Keratinocyte (primary cell): ENCODE results near the gene KRT4. TPM values are rescaled to one million over a fixed set of nuclear protein-coding genes. Genes with fewer than 3 reads are reported as not detected.

Source experiments
- DNase-seq: peaks from one replicate; pipeline ENCODE4 v3.0.0-alpha.2; 2011; ENCODE audit warnings: low read depth, missing footprints, low spot score
- FAIRE-seq: peaks from 2 replicates; lab custom pipeline; 2011; peaks lifted over from hg19 to GRCh38; lab: Jason Lieb, UNC
- H2AFZ ChIP-seq: 2 replicates; pipeline ENCODE4 v1.6.0; 2012; ENCODE audit warnings: low read length, control low read depth, inconsistent platforms; ENCODE audit not compliant: control insufficient read depth
- H3K27ac ChIP-seq: 2 replicates; pipeline ENCODE4 v1.5.1; 2011; ENCODE audit warnings: low read length; ENCODE audit not compliant: control insufficient read depth, insufficient read depth
- H3K27me3 ChIP-seq: 3 replicates; pipeline ENCODE4 v1.6.0; 2011; ENCODE audit warnings: low read length; ENCODE audit not compliant: control insufficient read depth, insufficient read depth; ENCODE audit errors: extremely low read depth
- H3K36me3 ChIP-seq, 2 experiments: 2 replicates in 1 of 2; 3 replicates in 1 of 2; pipeline ENCODE4 v1.5.1; 2011; ENCODE audit warnings: low read length in 2 of 2, mild to moderate bottlenecking in 1 of 2; ENCODE audit not compliant: control insufficient read depth in 2 of 2, insufficient read depth in 2 of 2; ENCODE audit errors: extremely low read depth in 1 of 2
- H3K4me1 ChIP-seq: 3 replicates; pipeline ENCODE4 v1.5.1; 2011; ENCODE audit warnings: low read length; ENCODE audit not compliant: control insufficient read depth, insufficient read depth; ENCODE audit errors: extremely low read depth
- H3K4me2 ChIP-seq: 3 replicates; pipeline ENCODE4 v1.6.0; 2011; ENCODE audit warnings: low read depth, low read length; ENCODE audit not compliant: control insufficient read depth, insufficient read depth; ENCODE audit errors: extremely low read depth
- H3K4me3 ChIP-seq, 3 experiments: fragments of 200-600 bp in 1 of 3; sonication (generic) in 1 of 3; 2 replicates in 2 of 3; 3 replicates in 1 of 3; pipeline ENCODE4 v1.5.1; 2011 to 2016; ENCODE audit warnings: low read length in 3 of 3, mild to moderate bottlenecking in 3 of 3, control low read depth in 2 of 3, inconsistent platforms in 1 of 3, low read depth in 1 of 3, mixed read lengths in 1 of 3, mixed run types in 1 of 3, moderate library complexity in 1 of 3; ENCODE audit not compliant: control insufficient read depth in 2 of 3, insufficient read depth in 2 of 3; ENCODE audit errors: extremely low read depth in 1 of 3
- H3K79me2 ChIP-seq: 2 replicates; pipeline ENCODE4 v1.6.0; 2012; ENCODE audit warnings: low read length; ENCODE audit not compliant: control insufficient read depth, insufficient read depth
- H3K9ac ChIP-seq: 3 replicates; pipeline ENCODE4 v1.6.0; 2011; ENCODE audit warnings: low read length; ENCODE audit not compliant: control insufficient read depth, insufficient read depth; ENCODE audit errors: extremely low read depth
- H3K9me1 ChIP-seq: 3 replicates; pipeline ENCODE4 v1.6.0; 2011; ENCODE audit warnings: low read length; ENCODE audit not compliant: control insufficient read depth, insufficient read depth; ENCODE audit errors: extremely low read depth
- H3K9me3 ChIP-seq: 2 replicates; pipeline ENCODE4 v1.5.1; 2012; ENCODE audit warnings: low read depth, low read length; ENCODE audit not compliant: control insufficient read depth
- H4K20me1 ChIP-seq: 3 replicates; pipeline ENCODE4 v1.6.0; 2011; ENCODE audit warnings: low read length; ENCODE audit not compliant: control insufficient read depth, insufficient read depth; ENCODE audit errors: extremely low read depth
- CTCF ChIP-seq, 3 experiments: IDR thresholded peaks in 1 of 3; conservative IDR thresholded peaks in 1 of 3; optimal IDR thresholded peaks in 1 of 3; 2 replicates in 2 of 3; 3 replicates in 1 of 3; pipeline versions ENCODE3 to v1.5.1; 2011; ENCODE audit warnings: low read length in 3 of 3, mild to moderate bottlenecking in 3 of 3, moderate library complexity in 2 of 3, control low read depth in 1 of 3, inconsistent platforms in 1 of 3; ENCODE audit not compliant: insufficient read depth in 2 of 3; ENCODE audit errors: extremely low read depth in 1 of 3
- EZH2 ChIP-seq: IDR thresholded peaks from one replicate; pipeline ENCODE4 v1.6.1; 2012; ENCODE audit warnings: inconsistent platforms, mild to moderate bottlenecking, low read length, moderate library complexity
- dilution Hi-C: fragments of 300-500 bp; cut with MboI; formaldehyde crosslinking; loops from one replicate; pipeline ENCODE4 v1.7.0; 2020; ENCODE audit warnings: low sequenced_read_pairs; ENCODE audit not compliant: extremely low pct_ligation_motif_present
- polyA plus RNA-seq, 5 experiments: library from polyadenylated mRNA; depleted of rRNA in 3 of 5; stranded (reverse) in 3 of 5; stranded (forward) in 1 of 5; unstranded in 1 of 5; fragments of >200 nt; gene quantifications; 1 replicate in 1 of 5; 2 replicates in 3 of 5; 3 replicates in 1 of 5; pipeline versions ENCODE4 v1.2.1 to v1.2.3, GENCODE V29; 2011 to 2012; ENCODE audit warnings: missing spikeins in 2 of 5, low read depth in 1 of 5, low replicate concordance in 1 of 5

The KRT4 gene
- polyA plus RNA-seq, 1 donor (not counting 4 experiments of a cell fraction or from before 2014, with no cell fraction given), result 2.0 TPM

GRCh38 chr12:52791271-52792184, 22.4 kb downstream of the KRT4 start:
- no peaks in the 10 kb centered on the region for H3K79me2 ChIP-seq
- DNase-seq, result no peak
- TF ChIP-seq EZH2 (no peak), CTCF (optimal IDR thresholded peaks at IDR 0.05 in 1 of 3, IDR thresholded peaks at IDR 0.05 in 1 of 3, conservative IDR thresholded peaks at IDR 0.05 in 1 of 3; ENCODE audit: extremely low read depth in 1 of 3, insufficient read depth in 2 of 3, low read length in 3 of 3) (no peak)

GRCh38 chr12:52790427-52791270, 23.3 kb downstream of the KRT4 start:
- Histone ChIP-seq H3K27me3 (peaks cover 61% of the 10 kb centered on the region), H3K79me2 (no peaks in the 10 kb centered on the region), H3K9me3 (no peaks in the 10 kb centered on the region), H3K4me2 (peak overlapping the region; percentile 40), H3K9ac (no peak overlapping the region), H3K27ac (no peak overlapping the region), H3K4me3 (no peak overlapping the region), H3K9me1 (no peaks in the 10 kb centered on the region), H4K20me1 (no peaks in the 10 kb centered on the region), H3K4me1 (peaks cover 12% of the 10 kb centered on the region), H3K36me3 (no peaks in the 10 kb centered on the region), H2AFZ (no peak overlapping the region)
- dilution Hi-C loops, result no loop called here
- DNase-seq (no peak), FAIRE-seq (no peak)
- no peak for TF ChIP-seq EZH2
- TF ChIP-seq CTCF (optimal IDR thresholded peaks at IDR 0.05 in 1 of 3, IDR thresholded peaks at IDR 0.05 in 1 of 3, conservative IDR thresholded peaks at IDR 0.05 in 1 of 3; ENCODE audit: extremely low read depth in 1 of 3, insufficient read depth in 2 of 3, low read length in 3 of 3), result no peak

More at GRCh38 chr12:52791271-52792184, 22.4 kb downstream of the KRT4 start:
- H3K9me3 ChIP-seq, result no peaks in the 10 kb centered on the region
- no peak overlapping the region for H3K4me3 ChIP-seq
- no peak overlapping the region for H3K27ac ChIP-seq
- peaks cover 59% of the 10 kb centered on the region for H3K27me3 ChIP-seq
- dilution Hi-C loops, result no loop called here
- H3K36me3 ChIP-seq, result no peaks in the 10 kb centered on the region
- no peak for FAIRE-seq
- H4K20me1 ChIP-seq, result no peaks in the 10 kb centered on the region
- H3K9ac ChIP-seq, result no peak overlapping the region
- no peak overlapping the region for H2AFZ ChIP-seq
- H3K9me1 ChIP-seq, result no peaks in the 10 kb centered on the region
- H3K4me2 ChIP-seq, result no peak overlapping the region
- H3K4me1 ChIP-seq, result peaks cover 12% of the 10 kb centered on the region
